ENCODE measurements around the gene C9orf152.
"Not testable (repeated sequence)": the region's sequence is repeated elsewhere in the genome, so short reads cannot be mapped to it uniquely, and the experiment has no call there.

The C9orf152 gene

GRCh38 chr9:110207071-110207641 is 803 bp downstream of the C9orf152 start:
- Histone ChIP-seq H3K4me1 (no peaks in the 10 kb centered on the region), H3K9me3 (ENCODE audit: control insufficient read depth, low read length) (no peaks in the 10 kb centered on the region), H3K9ac (no peak overlapping the region), H3K4me2 (ENCODE audit: low read length) (no peak overlapping the region), H3K27me3 (ENCODE audit: control insufficient read depth, insufficient read depth, low read length) (no peaks in the 10 kb centered on the region), H2AFZ (no peak overlapping the region), H3K4me3 (ENCODE audit: low read depth, low read length) (no peak overlapping the region), H3K36me3 (ENCODE audit: control insufficient read depth, insufficient read depth, low read length) (no peaks in the 10 kb centered on the region), H3K27ac (no peak overlapping the region), H3K79me2 (no peaks in the 10 kb centered on the region)
- no peak for TF ChIP-seq CTCF (IDR thresholded peaks at IDR 0.05)

- Histone ChIP-seq H3K4me1 (no peaks in the 10 kb centered on the region), H3K9ac (no peak overlapping the region), H3K27ac (no peak overlapping the region)
Observed at GRCh38 chr9:110206389-110206788, 1.6 kb downstream of the C9orf152 start.

DNA sequence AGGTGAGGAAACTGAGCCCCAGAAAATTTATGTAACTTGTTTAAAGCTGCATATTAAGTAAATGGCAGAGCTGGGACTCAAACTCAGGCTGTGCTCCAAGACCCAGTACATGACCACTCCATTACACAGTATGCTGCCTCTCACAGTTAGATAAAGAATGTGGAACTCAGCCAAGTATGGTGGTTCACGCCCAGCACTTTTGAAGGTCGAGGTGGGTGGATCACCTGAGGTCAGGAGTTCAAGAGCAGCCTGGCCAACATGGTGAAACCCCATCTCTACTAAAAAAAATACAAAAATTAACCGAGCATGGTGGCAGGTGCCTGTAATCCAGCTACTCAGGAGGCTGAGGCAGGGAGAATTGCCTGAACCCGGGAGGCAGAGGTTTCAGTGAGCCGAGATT is 2.3 kb downstream of the C9orf152 start:
- not testable (repeated sequence) for H3K4me3 ChIP-seq (ENCODE audit: low read depth, low read length); H3K4me2 ChIP-seq (ENCODE audit: low read length); H3K27ac ChIP-seq

More at GRCh38 chr9:110206389-110206788, 1.6 kb downstream of the C9orf152 start:
- no peaks in the 10 kb centered on the region for H3K79me2 ChIP-seq
- H3K27me3 ChIP-seq (ENCODE audit: control insufficient read depth, insufficient read depth, low read length), result no peaks in the 10 kb centered on the region
- H3K36me3 ChIP-seq (ENCODE audit: control insufficient read depth, insufficient read depth, low read length), result no peaks in the 10 kb centered on the region
- H2AFZ ChIP-seq, result no peak overlapping the region
- no peak for TF ChIP-seq CTCF (IDR thresholded peaks at IDR 0.05)
- no peaks in the 10 kb centered on the region for H3K9me3 ChIP-seq (ENCODE audit: control insufficient read depth, low read length)
- no peak overlapping the region for H3K4me2 ChIP-seq (ENCODE audit: low read length)
- H3K4me3 ChIP-seq (ENCODE audit: low read depth, low read length), result no peak overlapping the region

DNA sequence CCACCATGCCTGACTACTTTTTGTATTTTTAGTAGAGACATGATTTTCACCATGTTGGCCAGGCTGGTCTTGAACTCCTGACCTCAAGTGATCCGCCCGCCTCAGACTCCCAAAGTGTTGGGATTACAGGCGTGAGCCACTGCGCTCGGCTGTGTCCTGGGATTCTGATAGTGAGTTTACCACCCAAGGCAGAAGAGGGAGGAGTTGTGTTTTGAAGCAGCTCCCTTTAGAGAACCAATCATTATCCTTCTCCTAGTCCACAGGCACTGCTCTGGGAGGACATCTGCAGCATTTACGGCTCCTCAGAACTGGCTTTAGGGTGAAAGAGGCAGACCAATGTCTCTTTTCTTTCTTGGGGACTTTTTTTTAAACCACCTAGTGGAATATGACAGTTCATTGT is 5.7 kb downstream of the C9orf152 start:
- Histone ChIP-seq H3K9me3 (ENCODE audit: control insufficient read depth, low read length) (no peaks in the 10 kb centered on the region), H3K79me2 (no peaks in the 10 kb centered on the region), H3K9ac (no peak overlapping the region), H3K27ac (no peak overlapping the region), H3K4me2 (ENCODE audit: low read length) (no peak overlapping the region), H3K27me3 (ENCODE audit: control insufficient read depth, insufficient read depth, low read length) (no peaks in the 10 kb centered on the region), H3K4me1 (no peaks in the 10 kb centered on the region), H2AFZ (no peak overlapping the region), H3K4me3 (ENCODE audit: low read depth, low read length) (no peak overlapping the region), H3K36me3 (ENCODE audit: control insufficient read depth, insufficient read depth, low read length) (no peaks in the 10 kb centered on the region)
- no peak for TF ChIP-seq CTCF (IDR thresholded peaks at IDR 0.05)

More for the DNA sequence above, 2.3 kb downstream of the C9orf152 start:
- H3K4me1 ChIP-seq; H2AFZ ChIP-seq; H3K9me3 ChIP-seq (ENCODE audit: control insufficient read depth, low read length); H3K27me3 ChIP-seq (ENCODE audit: control insufficient read depth, insufficient read depth, low read length); H3K79me2 ChIP-seq; H3K9ac ChIP-seq; H3K36me3 ChIP-seq (ENCODE audit: control insufficient read depth, insufficient read depth, low read length): not testable (repeated sequence)

GRCh38 chr9:110199643-110200042 is 8.3 kb downstream of the C9orf152 start:
- Histone ChIP-seq H3K4me1 (no peaks in the 10 kb centered on the region), H3K79me2 (no peaks in the 10 kb centered on the region), H3K36me3 (ENCODE audit: control insufficient read depth, insufficient read depth, low read length) (no peaks in the 10 kb centered on the region), H3K9ac (no peak overlapping the region), H3K27ac (no peak overlapping the region), H3K4me3 (ENCODE audit: low read depth, low read length) (no peak overlapping the region), H3K9me3 (ENCODE audit: control insufficient read depth, low read length) (no peaks in the 10 kb centered on the region), H3K27me3 (ENCODE audit: control insufficient read depth, insufficient read depth, low read length) (no peaks in the 10 kb centered on the region), H3K4me2 (ENCODE audit: low read length) (no peak overlapping the region), H2AFZ (no peak overlapping the region)
- TF ChIP-seq CTCF (IDR thresholded peaks at IDR 0.05), result no peak
